CD14-positive monocyte (primary cell): ENCODE results near the gene RNF167. TPM values are rescaled to one million over a fixed set of nuclear protein-coding genes. Genes with fewer than 3 reads are reported as not detected.

Experiments used
- DNase-seq, 3 donors: peaks; one replicate each; pipeline ENCODE4 v3.0.0-alpha.2; 2011 to 2022
- H2AFZ ChIP-seq: 2 replicates; pipeline ENCODE4 v1.6.0; 2012; ENCODE audit warnings: mild to moderate bottlenecking, low read depth, low read length, inconsistent platforms; ENCODE audit not compliant: insufficient read depth, poor library complexity, severe bottlenecking
- H3K27ac ChIP-seq, 2 donors: 1 replicate in 1 of 2; 2 replicates in 1 of 2; pipeline ENCODE4 v1.5.1; 2012 to 2013; ENCODE audit warnings: low read length in 2 of 2, control low read depth in 1 of 2, inconsistent platforms in 1 of 2, low read depth in 1 of 2, mild to moderate bottlenecking in 1 of 2
- H3K27me3 ChIP-seq, 2 donors: one replicate each; pipeline versions ENCODE4 v1.6.0 to v1.6.1; 2011 to 2013; ENCODE audit warnings: low read length in 2 of 2; ENCODE audit not compliant: control insufficient read depth in 2 of 2, insufficient read depth in 2 of 2
- H3K36me3 ChIP-seq, 2 donors: replicated peaks in 1 of 2; 1 replicate in 1 of 2; 2 replicates in 1 of 2; pipeline versions ENCODE4 v1.5.1 to v1.6.1; 2012 to 2013; ENCODE audit warnings: low read length in 2 of 2, control low read depth in 1 of 2, inconsistent platforms in 1 of 2, mild to moderate bottlenecking in 1 of 2; ENCODE audit not compliant: insufficient read depth in 2 of 2, control insufficient read depth in 1 of 2
- H3K4me1 ChIP-seq, 2 donors: 1 replicate in 1 of 2; 2 replicates in 1 of 2; pipeline versions ENCODE4 v1.5.1 to v1.6.1; 2012 to 2013; ENCODE audit warnings: low read length in 2 of 2, control low read depth in 1 of 2, inconsistent platforms in 1 of 2, mild to moderate bottlenecking in 1 of 2, moderate library complexity in 1 of 2; ENCODE audit not compliant: insufficient read depth in 2 of 2, control insufficient read depth in 1 of 2
- H3K4me2 ChIP-seq: replicated peaks from 2 replicates; pipeline ENCODE3; 2012; ENCODE audit warnings: low read length, moderate library complexity, mild to moderate bottlenecking; ENCODE audit not compliant: poor library complexity, severe bottlenecking; ENCODE audit errors: extremely low read depth
- H3K4me3 ChIP-seq, 3 experiments: fragments of 200-600 bp in 1 of 3; sonication (generic) in 1 of 3; replicated peaks in 1 of 3; 1 replicate in 2 of 3; 2 replicates in 1 of 3; pipeline ENCODE4 v1.5.1; 2011 to 2013; ENCODE audit warnings: low read length in 3 of 3, mild to moderate bottlenecking in 3 of 3, control low read depth in 2 of 3, low read depth in 2 of 3, inconsistent platforms in 1 of 3, moderate library complexity in 1 of 3
- H3K79me2 ChIP-seq: 2 replicates; pipeline ENCODE4 v1.6.0; 2012; ENCODE audit warnings: mild to moderate bottlenecking, control low read depth, inconsistent platforms, low read length, moderate library complexity; ENCODE audit not compliant: insufficient read depth
- H3K9ac ChIP-seq: 2 replicates; pipeline ENCODE4 v1.6.0; 2017; ENCODE audit warnings: low read length, mild to moderate bottlenecking; ENCODE audit not compliant: insufficient read depth, poor library complexity, severe bottlenecking
- H3K9me3 ChIP-seq, 2 donors: replicated peaks in 1 of 2; 1 replicate in 1 of 2; 2 replicates in 1 of 2; pipeline versions ENCODE4 v1.5.1 to v1.6.1; 2012 to 2013; ENCODE audit warnings: low read length in 2 of 2, control low read depth in 1 of 2; ENCODE audit not compliant: control insufficient read depth in 1 of 2, insufficient read depth in 1 of 2
- H4K20me1 ChIP-seq: 2 replicates; pipeline ENCODE4 v1.6.0; 2012; ENCODE audit warnings: mild to moderate bottlenecking, low read length, control low read depth, moderate library complexity; ENCODE audit not compliant: insufficient read depth
- H3K27ac Mint-ChIP-seq, 7 donors: one replicate each; pipeline ENCODE4 v1.8.0; 2020; ENCODE audit warnings: mild to moderate bottlenecking in 7 of 7, mixed read lengths in 7 of 7, moderate library complexity in 6 of 7, inconsistent platforms in 2 of 7
- H3K27me3 Mint-ChIP-seq, 3 donors: one replicate each; pipeline ENCODE4 v1.8.0; 2021 to 2022; ENCODE audit warnings: low read depth in 3 of 3, mild to moderate bottlenecking in 3 of 3, mixed read lengths in 3 of 3, moderate library complexity in 3 of 3, inconsistent platforms in 1 of 3
- H3K36me3 Mint-ChIP-seq, 2 donors: one replicate each; pipeline ENCODE4 v1.8.0; 2020; ENCODE audit warnings: mixed read lengths in 2 of 2, inconsistent platforms in 1 of 2, mild to moderate bottlenecking in 1 of 2
- H3K4me1 Mint-ChIP-seq: one replicate; pipeline ENCODE4 v1.8.0; 2020; ENCODE audit warnings: mild to moderate bottlenecking, mixed read lengths
- H3K4me3 Mint-ChIP-seq, 2 donors: one replicate each; pipeline ENCODE4 v1.8.0; 2020; ENCODE audit warnings: mild to moderate bottlenecking in 2 of 2, mixed read lengths in 2 of 2, moderate library complexity in 1 of 2
- H3K9me3 Mint-ChIP-seq, 7 donors: one replicate each; pipeline ENCODE4 v1.8.0; 2020 to 2022; ENCODE audit warnings: mixed read lengths in 7 of 7, mild to moderate bottlenecking in 6 of 7, moderate library complexity in 6 of 7, inconsistent platforms in 2 of 7
- CTCF ChIP-seq: fragments of 200-600 bp; IDR thresholded peaks from one replicate; pipeline ENCODE4 v1.8.0; 2022; ENCODE audit warnings: antibody characterized with exemption, mild to moderate bottlenecking
- WGBS: methylation state at CpG from one replicate; pipeline ENCODE4 v1.1.5; 2013; ENCODE audit warnings: missing lambda C conversion rate; ENCODE audit not compliant: insufficient coverage; 5-methylcytosine and 5-hydroxymethylcytosine counted together
- intact Hi-C, 2 donors: fragments of 100-400 bp; cut with micrococcal nuclease; formaldehyde crosslinking; loops; one replicate each; pipeline versions ENCODE4 v1.15.0 to v1.15.1; 2023
- polyA plus RNA-seq, 3 donors: library from polyadenylated mRNA; depleted of rRNA in 1 of 3; unstranded in 2 of 3; stranded (reverse) in 1 of 3; fragments of 300-500 nt in 2 of 3; fragments of >200 nt in 1 of 3; fragmentation: Illumina TruSeq in 2 of 3; gene quantifications; 1 replicate in 2 of 3; 2 replicates in 1 of 3; pipeline ENCODE4 v1.2.3, GENCODE V29; 2012 to 2021

The RNF167 gene
- polyA plus RNA-seq, 3 donors = 17.2 to 105 (median 20.6) TPM

- intact Hi-C loops = no loop called here
- Mint-ChIP-seq H3K9me3 (no peaks in the 10 kb centered on the region), H3K36me3 (peaks cover 11 to 16% of the 10 kb centered on the region in 2 donors), H3K4me1 (peaks cover 27% of the 10 kb centered on the region), H3K4me3 (no peak overlapping the region), H3K27me3 (peaks cover 5 to 12% (median 9%) of the 10 kb centered on the region in 3 donors), H3K27ac (no peak overlapping the region)
- H3K27ac ChIP-seq = no peak overlapping the region
- WGBS = 98% methylated on average over 15 of the region's 18 CpGs
- no peak for DNase-seq
- no peaks in the 10 kb centered on the region for H3K27me3 ChIP-seq
- no peak for TF ChIP-seq CTCF
- no peaks in the 10 kb centered on the region for H3K79me2 ChIP-seq
- no peaks in the 10 kb centered on the region for H3K9me3 ChIP-seq
- H2AFZ ChIP-seq = no peak overlapping the region
- H3K4me1 ChIP-seq = peaks cover 23% of the 10 kb centered on the region in 2 donors
- H3K4me2 ChIP-seq = no peak overlapping the region
- H3K4me3 ChIP-seq = no peak overlapping the region
- no peak overlapping the region for H3K9ac ChIP-seq
- H4K20me1 ChIP-seq = no peaks in the 10 kb centered on the region
- no peaks in the 10 kb centered on the region for H3K36me3 ChIP-seq
Observed at GRCh38 chr17:4928881-4929280, 11.2 kb upstream of the RNF167 start.

- Histone ChIP-seq H4K20me1 (peaks cover 5% of the 10 kb centered on the region), H3K4me3 (peak within 1 kb of the TSS in 1 of 3 experiments; percentile 23), H3K4me1 (peaks cover 32% of the 10 kb centered on the region in 2 donors), H3K4me2 (peak within 1 kb of the TSS; percentile 61), H3K9me3 (no peaks in the 10 kb centered on the region), H2AFZ (peak within 1 kb of the TSS; percentile 50), H3K27me3 (no peaks in the 10 kb centered on the region), H3K9ac (no peak within 1 kb of the TSS), H3K79me2 (no peaks in the 10 kb centered on the region), H3K27ac (no peak within 1 kb of the TSS), H3K36me3 (peaks cover 5 to 8% of the 10 kb centered on the region in 2 donors)
- peaks cover 23 to 27% of the 10 kb centered on the region in 2 donors for H3K36me3 Mint-ChIP-seq
- intact Hi-C loops = no loop called here
- 30% methylated on average over 5 of the region's 14 CpGs for WGBS
- DNase-seq = peak in 2 of 3 donors; percentile 20 to 67
- no peaks in the 10 kb centered on the region for H3K9me3 Mint-ChIP-seq
- H3K4me1 Mint-ChIP-seq = peaks cover 38% of the 10 kb centered on the region
- peaks cover 4 to 14% (median 13%) of the 10 kb centered on the region in 3 donors for H3K27me3 Mint-ChIP-seq
- H3K4me3 Mint-ChIP-seq = peak within 1 kb of the TSS; percentile 53 to 76
- no peak for TF ChIP-seq CTCF
- peak within 1 kb of the TSS in 3 of 7 donors; percentile 15 to 50 (median 19) for H3K27ac Mint-ChIP-seq
Observed at GRCh38 chr17:4931963-4932362, 8.1 kb upstream of the RNF167 start, which contains the start of gene GP1BA. Gene GP1BA (plus strand): TSS chr17:4932277. CDS start chr17:4932605, 328 bp downstream.
